ENCODE measurements around the gene PSME3. TPM values are rescaled to one million over a fixed set of nuclear protein-coding genes. Genes with fewer than 3 reads are reported as not detected.
"Not testable (repeated sequence)": the region's sequence is repeated elsewhere in the genome, so short reads cannot be mapped to it uniquely, and the experiment has no call there.

The PSME3 gene
- total and polyA plus RNA-seq, 2 experiments from 2014 or later, result 86.4 to 99.5 TPM

GRCh38 chr17:42866631-42867575 is 33.7 kb downstream of the PSME3 start:
- TF ChIP-seq EZH2phosphoT487 (IDR thresholded peaks at IDR 0.05; ENCODE audit: low read depth, severe bottlenecking, unreplicated experiment) (no peak), EZH2 (IDR thresholded peaks at IDR 0.05; ENCODE audit: borderline replicate concordance) (no peak), CTCF (IDR thresholded peaks at IDR 0.05; ENCODE audit: poor library complexity) (no peak)
- Histone ChIP-seq H3K4me2 (peak overlapping the region; percentile 46), H3K4me1 (ENCODE audit: insufficient read depth) (no peaks in the 10 kb centered on the region), H3K9me3 (ENCODE audit: low read depth) (no peaks in the 10 kb centered on the region), H3K36me3 (replicated peaks; ENCODE audit: insufficient read depth, low read depth) (no peaks in the 10 kb centered on the region), H3K79me2 (no peaks in the 10 kb centered on the region), H3K9me2 (replicated peaks; ENCODE audit: insufficient read depth) (no peaks in the 10 kb centered on the region), H3K27me3 (no peaks in the 10 kb centered on the region), H4K20me1 (ENCODE audit: insufficient read depth, poor library complexity, severe bottlenecking) (no peaks in the 10 kb centered on the region), H3K4me3 (no peak overlapping the region), H3K27ac (no peak overlapping the region), H2AFZ (no peak overlapping the region)
- DNase-seq (ENCODE audit: low spot score), result no peak
- WGBS (ENCODE audit: low lambda C conversion rate, missing lambda C conversion rate), result 49% methylated on average over 11 of the region's 12 CpGs

- not testable (repeated sequence) for DNase-seq (ENCODE audit: low spot score); H3K9me3 ChIP-seq (ENCODE audit: low read depth); H3K9me2 ChIP-seq (replicated peaks; ENCODE audit: insufficient read depth); H3K4me1 ChIP-seq (ENCODE audit: insufficient read depth); H3K27me3 ChIP-seq; H3K27ac ChIP-seq; H3K36me3 ChIP-seq (replicated peaks; ENCODE audit: insufficient read depth, low read depth); H2AFZ ChIP-seq; H4K20me1 ChIP-seq (ENCODE audit: insufficient read depth, poor library complexity, severe bottlenecking); H3K4me3 ChIP-seq; H3K4me2 ChIP-seq; H3K79me2 ChIP-seq
- 93% methylated on average over 18 of the region's 21 CpGs for WGBS (ENCODE audit: low lambda C conversion rate, missing lambda C conversion rate)
Measured at GRCh38 chr17:42867694-42868261, 34.6 kb downstream of the PSME3 start.

- DNase-seq (ENCODE audit: low spot score), result no peak
- no peak overlapping the region for H3K27ac ChIP-seq
- no peaks in the 10 kb centered on the region for H3K4me1 ChIP-seq (ENCODE audit: insufficient read depth)
- H3K79me2 ChIP-seq, result no peaks in the 10 kb centered on the region
- TF ChIP-seq EZH2 (IDR thresholded peaks at IDR 0.05; ENCODE audit: borderline replicate concordance) (no peak), EZH2phosphoT487 (IDR thresholded peaks at IDR 0.05; ENCODE audit: low read depth, severe bottlenecking, unreplicated experiment) (no peak), CTCF (IDR thresholded peaks at IDR 0.05; ENCODE audit: poor library complexity) (no peak)
- H3K27me3 ChIP-seq, result no peaks in the 10 kb centered on the region
- 93% methylated on average over 12 of the region's 12 CpGs for WGBS (ENCODE audit: low lambda C conversion rate, missing lambda C conversion rate)
- H3K4me2 ChIP-seq, result no peak overlapping the region
- H3K9me2 ChIP-seq (replicated peaks; ENCODE audit: insufficient read depth), result no peaks in the 10 kb centered on the region
- no peak overlapping the region for H2AFZ ChIP-seq
- H4K20me1 ChIP-seq (ENCODE audit: insufficient read depth, poor library complexity, severe bottlenecking), result no peaks in the 10 kb centered on the region
- no peaks in the 10 kb centered on the region for H3K9me3 ChIP-seq (ENCODE audit: low read depth)
- no peaks in the 10 kb centered on the region for H3K36me3 ChIP-seq (replicated peaks; ENCODE audit: insufficient read depth, low read depth)
- H3K4me3 ChIP-seq, result no peak overlapping the region
Measured at GRCh38 chr17:42868338-42868737, 35.1 kb downstream of the PSME3 start.

- Histone ChIP-seq H3K36me3 (replicated peaks; ENCODE audit: insufficient read depth, low read depth) (no peaks in the 10 kb centered on the region), H3K79me2 (no peaks in the 10 kb centered on the region), H2AFZ (no peak overlapping the region), H3K4me2 (no peak overlapping the region), H3K27ac (no peak overlapping the region), H3K9me2 (replicated peaks; ENCODE audit: insufficient read depth) (no peaks in the 10 kb centered on the region), H3K9me3 (ENCODE audit: low read depth) (no peaks in the 10 kb centered on the region), H3K27me3 (no peaks in the 10 kb centered on the region), H3K4me3 (no peak overlapping the region), H4K20me1 (ENCODE audit: insufficient read depth, poor library complexity, severe bottlenecking) (no peaks in the 10 kb centered on the region), H3K4me1 (ENCODE audit: insufficient read depth) (no peaks in the 10 kb centered on the region)
- WGBS (ENCODE audit: low lambda C conversion rate, missing lambda C conversion rate), result 97% methylated on average over 4 of the region's 4 CpGs
- TF ChIP-seq CTCF (IDR thresholded peaks at IDR 0.05; ENCODE audit: poor library complexity) (no peak), EZH2phosphoT487 (IDR thresholded peaks at IDR 0.05; ENCODE audit: low read depth, severe bottlenecking, unreplicated experiment) (no peak), EZH2 (IDR thresholded peaks at IDR 0.05; ENCODE audit: borderline replicate concordance) (no peak)
- DNase-seq (ENCODE audit: low spot score), result no peak
Measured at GRCh38 chr17:42871647-42872046, 38.5 kb downstream of the PSME3 start.
